NT2/D1 (cell line): Measurements from ENCODE around the gene PA2G4.
"Not testable (repeated sequence)": the region's sequence is repeated elsewhere in the genome, so short reads cannot be mapped to it uniquely, and the experiment has no call there.

Source experiments
- DNase-seq: peaks from one replicate; pipeline ENCODE4 v3.0.0-alpha.2; 2011; ENCODE audit warnings: low read depth, low spot score
- H3K27me3 ChIP-seq: 2 replicates; pipeline ENCODE4 v1.6.0; 2011; ENCODE audit warnings: mild to moderate bottlenecking; ENCODE audit not compliant: insufficient read length, insufficient read depth
- H3K36me3 ChIP-seq: 2 replicates; pipeline ENCODE4 v1.6.1; 2011; ENCODE audit warnings: mild to moderate bottlenecking, low read length, mixed read lengths; ENCODE audit not compliant: insufficient read depth, insufficient read length
- H3K4me1 ChIP-seq: 2 replicates; pipeline ENCODE4 v1.5.1; 2011; ENCODE audit not compliant: insufficient read depth, insufficient read length
- H3K4me3 ChIP-seq: 2 replicates; pipeline ENCODE4 v1.5.1; 2011; ENCODE audit warnings: low read depth; ENCODE audit not compliant: insufficient read length
- H3K9ac ChIP-seq: 2 replicates; pipeline ENCODE4 v1.6.0; 2011; ENCODE audit warnings: low read depth; ENCODE audit not compliant: insufficient read length
- H3K9me3 ChIP-seq: 2 replicates; pipeline ENCODE4 v1.5.1; 2011; ENCODE audit warnings: mild to moderate bottlenecking, low read length; ENCODE audit not compliant: insufficient read depth
- SUZ12 ChIP-seq: IDR thresholded peaks from 2 replicates; pipeline ENCODE4 v1.6.1; 2011; ENCODE audit not compliant: insufficient read length, insufficient read depth; ENCODE audit errors: extremely low read depth
- YY1 ChIP-seq: IDR thresholded peaks from 2 replicates; pipeline ENCODE4 v1.6.1; 2011; ENCODE audit not compliant: insufficient read length, insufficient read depth
- ZNF274 ChIP-seq: IDR thresholded peaks from 2 replicates; pipeline ENCODE4 v1.6.1; 2011; ENCODE audit warnings: mild to moderate bottlenecking, low read depth, low read length

PA2G4 gene

DNA sequence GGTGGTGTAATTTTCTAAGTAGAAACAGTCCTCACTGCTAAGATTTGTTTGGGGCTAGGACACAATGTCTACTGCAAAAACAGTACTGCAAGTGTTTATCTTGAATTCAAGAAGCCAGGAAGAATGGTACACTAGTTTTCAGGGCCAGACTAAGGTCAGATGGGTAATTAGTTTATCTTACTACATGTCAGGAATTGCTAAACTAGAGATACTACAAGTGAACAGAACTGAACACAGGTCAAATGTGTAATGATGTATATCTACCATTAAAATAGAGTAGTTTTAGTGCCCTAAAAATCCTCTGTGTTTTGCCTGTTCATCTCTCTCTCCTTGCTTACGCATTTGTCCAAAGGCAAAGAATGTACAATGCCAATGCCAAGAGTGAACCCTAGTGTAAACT is 9.7 kb downstream of the PA2G4 start:
- Histone ChIP-seq H3K4me1 (no peaks in the 10 kb centered on the region), H3K36me3 (peaks cover 62% of the 10 kb centered on the region), H3K9ac (no peak overlapping the region), H3K4me3 (no peak overlapping the region), H3K27me3 (no peaks in the 10 kb centered on the region), H3K9me3 (no peaks in the 10 kb centered on the region)
- TF ChIP-seq YY1 (no peak), SUZ12 (no peak), ZNF274 (no peak)
- no peak for DNase-seq

DNA sequence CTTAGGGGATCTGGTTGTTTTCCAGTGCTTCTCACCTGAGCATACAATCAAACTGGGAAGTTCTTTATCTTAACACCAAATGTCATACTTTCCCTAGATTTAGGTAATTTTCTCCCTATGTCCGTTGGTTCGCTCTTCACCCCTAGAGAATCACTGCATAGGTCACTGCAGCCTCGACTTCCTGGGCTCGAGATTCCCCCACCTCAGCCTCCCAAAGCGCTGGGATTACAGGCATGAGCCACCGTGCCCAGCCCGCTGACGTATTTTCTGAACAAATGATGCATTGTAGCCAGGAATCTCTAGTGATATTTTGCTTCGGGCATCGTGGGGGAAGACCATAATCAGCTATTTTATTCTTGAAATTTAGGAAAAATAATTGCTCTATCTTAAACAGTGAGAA is 11.0 kb downstream of the PA2G4 start:
- Histone ChIP-seq H3K27me3 (no peaks in the 10 kb centered on the region), H3K9me3 (no peaks in the 10 kb centered on the region), H3K9ac (peak overlapping the region; percentile 99), H3K4me3 (peak overlapping the region; percentile 91), H3K36me3 (peaks cover 53% of the 10 kb centered on the region), H3K4me1 (no peaks in the 10 kb centered on the region)
- DNase-seq: no peak
- TF ChIP-seq ZNF274 (no peak), YY1 (no peak), SUZ12 (no peak)

DNA sequence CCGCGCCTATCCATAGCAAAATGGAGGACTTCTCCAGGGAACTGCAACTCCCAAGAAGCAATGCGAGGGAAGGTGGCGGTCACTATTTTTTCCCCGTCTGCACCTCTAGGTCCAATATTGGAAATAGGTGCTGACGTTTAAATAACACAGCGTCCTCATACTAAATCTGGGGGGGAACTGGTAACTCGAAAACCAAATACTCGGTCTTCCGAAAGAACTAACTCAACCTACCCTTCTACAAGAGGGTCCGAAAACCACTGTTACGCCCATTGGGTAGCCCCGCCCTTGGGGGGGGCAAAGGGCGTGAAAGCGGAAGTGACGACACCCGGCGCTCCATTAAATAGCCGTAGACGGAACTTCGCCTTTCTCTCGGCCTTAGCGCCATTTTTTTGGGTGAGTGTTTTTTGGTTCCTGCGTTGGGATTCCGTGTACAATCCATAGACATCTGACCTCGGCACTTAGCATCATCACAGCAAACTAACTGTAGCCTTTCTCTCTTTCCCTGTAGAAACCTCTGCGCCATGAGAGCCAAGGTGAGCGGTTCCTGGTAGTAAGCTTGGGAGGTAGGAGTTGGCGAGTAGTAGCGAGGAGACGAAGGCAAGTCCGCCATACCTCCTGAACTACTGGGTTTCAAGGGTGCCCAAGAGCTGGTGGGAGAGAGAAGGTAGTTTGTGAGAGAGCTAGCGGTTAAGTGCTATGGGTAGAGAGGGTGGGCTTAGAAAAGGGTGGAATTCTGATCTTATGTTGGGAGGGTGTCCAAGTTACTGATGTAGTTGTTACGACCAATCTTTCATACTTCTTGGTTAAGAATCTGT is 12.1 kb downstream of the PA2G4 start, which contains the start of gene RPL41:
Gene RPL41, plus strand, starts transcription at position 367 of the 815 bp plus-strand sequence.
- Histone ChIP-seq H3K9me3 (no peaks in the 10 kb centered on the region), H3K4me3 (peak within 1 kb of the TSS; percentile 91), H3K9ac (peak within 1 kb of the TSS; percentile 99), H3K4me1 (no peaks in the 10 kb centered on the region), H3K27me3 (no peaks in the 10 kb centered on the region), H3K36me3 (peaks cover 53% of the 10 kb centered on the region)
- DNase-seq: peak; percentile 93
- no peak for TF ChIP-seq SUZ12
- TF ChIP-seq YY1: peak; percentile 49
- no peak for TF ChIP-seq ZNF274

DNA sequence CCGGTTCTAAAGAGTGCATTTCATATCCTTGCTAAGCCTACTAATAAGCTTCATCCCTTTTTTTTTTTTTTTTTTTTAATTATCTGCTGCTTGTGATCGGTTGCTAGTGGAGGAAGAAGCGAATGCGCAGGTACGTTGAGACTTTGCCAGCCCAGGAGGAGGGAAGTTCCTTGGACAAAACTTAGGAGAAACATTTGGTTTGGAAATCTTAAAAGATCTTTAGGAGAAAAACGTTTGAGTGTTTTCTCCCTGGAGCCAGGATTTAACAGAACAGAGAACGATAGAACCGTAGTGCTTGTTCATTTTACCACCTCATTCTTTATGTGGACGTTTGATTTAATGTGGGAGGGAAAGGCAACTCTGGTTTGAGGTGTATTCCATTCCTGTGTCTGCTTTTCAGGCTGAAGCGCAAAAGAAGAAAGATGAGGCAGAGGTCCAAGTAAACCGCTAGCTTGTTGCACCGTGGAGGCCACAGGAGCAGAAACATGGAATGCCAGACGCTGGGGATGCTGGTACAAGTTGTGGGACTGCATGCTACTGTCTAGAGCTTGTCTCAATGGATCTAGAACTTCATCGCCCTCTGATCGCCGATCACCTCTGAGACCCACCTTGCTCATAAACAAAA is 12.8 kb downstream of the PA2G4 start:
- H3K36me3 ChIP-seq: peaks cover 54% of the 10 kb centered on the region
- peak overlapping the region; percentile 99 for H3K9ac ChIP-seq
- H3K27me3 ChIP-seq, DNase-seq, H3K9me3 ChIP-seq, H3K4me1 ChIP-seq: not testable (repeated sequence)
- H3K4me3 ChIP-seq: peak overlapping the region; percentile 91

DNA sequence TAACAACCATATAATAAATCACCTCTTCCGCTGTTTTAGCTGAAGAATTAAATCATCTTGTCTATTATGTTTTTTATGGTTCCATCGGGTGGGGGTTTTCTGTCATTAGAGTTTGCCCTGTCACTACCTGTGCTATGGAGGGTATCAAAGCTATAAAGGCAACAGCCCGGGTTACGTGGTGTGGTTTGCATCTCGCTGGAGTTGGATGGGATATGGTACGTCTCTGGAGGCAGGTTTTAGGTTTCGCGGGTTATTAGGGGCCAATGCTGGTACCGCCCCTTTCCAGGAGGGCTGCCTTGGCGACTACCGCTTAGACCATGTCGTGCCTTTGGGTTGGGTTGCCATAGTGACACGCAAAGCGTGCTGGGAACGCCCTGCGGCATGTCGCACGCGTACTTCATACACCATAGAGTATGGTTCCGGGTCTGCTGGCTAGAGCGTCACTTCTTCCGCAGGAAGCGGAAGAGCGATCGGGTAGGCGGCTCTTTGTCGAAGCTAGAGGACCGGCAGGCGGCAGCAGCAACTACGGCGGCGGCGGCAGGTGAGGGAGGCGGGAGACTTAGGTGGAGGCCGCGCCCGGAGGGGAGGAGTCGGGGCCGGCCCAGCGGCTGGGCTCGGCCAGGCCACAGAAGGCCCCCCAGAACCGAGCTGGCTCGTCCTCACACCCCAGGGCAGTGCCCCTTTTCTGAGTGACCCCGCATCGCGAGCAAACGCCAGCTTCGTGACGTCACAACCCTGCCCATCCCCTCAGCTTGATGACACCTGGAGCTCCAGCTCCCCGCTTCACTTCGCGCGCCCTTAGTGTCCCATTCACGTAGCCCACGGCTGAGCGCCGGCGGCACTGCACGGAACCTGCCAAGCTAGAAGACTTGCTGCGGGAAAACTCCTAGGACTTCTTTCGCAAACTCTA is 13.7 kb downstream of the PA2G4 start, which contains the start of gene ZC3H10:
Gene ZC3H10, plus strand, starts transcription at position 489 of the 910 bp plus-strand sequence. CDS start 2,297 bp downstream, outside the sequence.
- H3K9ac ChIP-seq: peak within 1 kb of the TSS; percentile 99
- H3K27me3 ChIP-seq: no peaks in the 10 kb centered on the region
- DNase-seq: peak; percentile 99
- H3K36me3 ChIP-seq: peaks cover 46% of the 10 kb centered on the region
- H3K4me1 ChIP-seq: no peaks in the 10 kb centered on the region
- TF ChIP-seq YY1 (no peak), SUZ12 (no peak), ZNF274 (no peak)
- peak within 1 kb of the TSS; percentile 91 for H3K4me3 ChIP-seq
- no peaks in the 10 kb centered on the region for H3K9me3 ChIP-seq

DNA sequence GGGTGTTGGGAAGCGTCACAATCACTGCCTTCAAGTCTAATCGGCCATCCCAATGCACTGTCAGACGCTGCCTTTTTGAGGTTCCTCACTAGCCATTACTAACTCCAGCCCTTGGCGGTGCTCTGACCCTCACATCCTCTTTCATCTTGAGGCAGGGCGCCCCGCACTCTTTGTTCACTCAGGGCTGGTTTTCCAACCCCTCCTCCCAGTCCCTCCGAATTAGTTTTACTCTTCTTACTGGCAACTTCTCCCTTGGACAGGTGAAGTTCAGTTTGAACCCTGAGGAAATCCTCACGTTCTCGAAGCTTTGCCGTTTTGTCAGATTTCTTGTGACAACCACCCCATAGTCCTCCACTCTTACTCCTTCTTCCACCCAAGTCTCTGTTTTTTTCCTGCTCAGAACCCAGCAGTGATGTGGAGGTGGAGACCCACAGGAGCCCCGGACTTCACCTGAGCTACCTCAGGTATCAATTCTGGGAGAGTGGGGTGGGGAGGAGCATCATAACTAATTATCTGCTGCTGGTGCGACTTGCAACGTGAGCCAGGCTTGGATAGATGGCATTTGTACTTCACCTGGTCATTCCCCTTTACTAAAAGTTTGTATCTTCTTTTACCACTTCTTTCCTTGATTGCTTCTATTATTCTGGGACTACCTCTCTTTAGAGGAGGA is 14.5 kb downstream of the PA2G4 start:
- TF ChIP-seq ZNF274: no peak
- no peak for TF ChIP-seq YY1
- no peak for TF ChIP-seq SUZ12
- H3K9me3 ChIP-seq: no peaks in the 10 kb centered on the region
- H3K4me3 ChIP-seq: peak overlapping the region; percentile 84
- peak overlapping the region; percentile 93 for H3K9ac ChIP-seq
- H3K4me1 ChIP-seq: no peaks in the 10 kb centered on the region
- H3K36me3 ChIP-seq: peaks cover 38% of the 10 kb centered on the region
- DNase-seq: no peak
- no peaks in the 10 kb centered on the region for H3K27me3 ChIP-seq

DNA sequence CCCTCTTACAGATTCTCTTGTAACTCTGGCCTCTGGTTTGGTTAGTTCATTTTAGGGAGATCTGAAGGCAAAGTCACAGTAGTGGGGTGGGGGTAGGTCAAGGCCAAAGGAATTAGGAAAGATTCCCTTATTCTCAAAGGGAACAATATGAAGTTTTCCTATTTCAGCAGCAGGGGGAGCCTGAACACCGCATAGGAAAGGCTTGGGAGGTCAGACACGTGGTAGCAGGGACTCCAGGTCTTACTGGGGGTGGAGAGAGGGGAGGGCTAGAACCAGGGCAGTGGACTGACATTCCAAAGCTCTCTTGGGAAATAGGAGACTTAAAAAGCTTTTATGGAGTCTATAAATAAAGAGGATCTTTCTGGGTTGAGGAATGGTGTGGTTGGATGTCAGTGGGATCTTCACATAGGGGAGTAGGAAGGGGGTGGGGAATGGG is 15.0 kb downstream of the PA2G4 start:
- no peaks in the 10 kb centered on the region for H3K4me1 ChIP-seq
- peak overlapping the region; percentile 93 for H3K9ac ChIP-seq
- peak; percentile 92 for DNase-seq
- no peak overlapping the region for H3K4me3 ChIP-seq
- peaks cover 36% of the 10 kb centered on the region for H3K36me3 ChIP-seq
- no peaks in the 10 kb centered on the region for H3K9me3 ChIP-seq
- H3K27me3 ChIP-seq: no peaks in the 10 kb centered on the region
- no peak for TF ChIP-seq SUZ12
- no peak for TF ChIP-seq ZNF274
- no peak for TF ChIP-seq YY1
